Neural cell (in vitro differentiated cells): ENCODE data around the gene AKR1B1. TPM values are rescaled to one million over a fixed set of nuclear protein-coding genes. Genes with fewer than 3 reads are reported as not detected.

Experiments
- H2AFZ ChIP-seq: fragments of 200-600, 300-800 bp; sonication (generic), shearing (Covaris generic); 2 replicates; pipeline ENCODE4 v1.6.0; 2014; ENCODE audit warnings: low read depth, mild to moderate bottlenecking, antibody characterized with exemption, low read length, moderate library complexity
- H3F3A ChIP-seq: fragments of 200-600 bp; shearing (Covaris generic); 2 replicates; pipeline ENCODE4 v1.6.1; 2016; ENCODE audit warnings: mild to moderate bottlenecking, moderate library complexity, mixed read lengths, antibody characterized with exemption, low read length; ENCODE audit not compliant: insufficient read depth, poor library complexity, severe bottlenecking
- H3K27ac ChIP-seq: fragments of 200-600, 300-800 bp; sonication (generic), shearing (Covaris generic); 2 replicates; pipeline ENCODE4 v1.5.1; 2014; ENCODE audit warnings: mild to moderate bottlenecking, low read length, moderate library complexity
- H3K27me3 ChIP-seq: fragments of 300-800, 200-600 bp; sonication (generic), shearing (Covaris generic); 2 replicates; pipeline ENCODE4 v1.6.0; 2014; ENCODE audit warnings: mild to moderate bottlenecking, low read depth, low read length, moderate library complexity; ENCODE audit not compliant: insufficient read depth
- H3K36me3 ChIP-seq: fragments of 300-800, 200-600 bp; sonication (generic), shearing (Covaris generic); 2 replicates; pipeline ENCODE4 v1.5.1; 2014; ENCODE audit warnings: mild to moderate bottlenecking, antibody characterized with exemption, low read length, moderate library complexity; ENCODE audit not compliant: insufficient read depth
- H3K4me2 ChIP-seq: fragments of 300-800, 200-600 bp; sonication (generic), shearing (Covaris generic); 2 replicates; pipeline ENCODE4 v1.6.0; 2014; ENCODE audit warnings: mild to moderate bottlenecking, low read length
- H3K4me3 ChIP-seq: fragments of 300-800, 200-600 bp; sonication (generic), shearing (Covaris generic); 2 replicates; pipeline ENCODE4 v1.5.1; 2014; ENCODE audit warnings: mild to moderate bottlenecking, low read length, moderate library complexity
- H3K79me2 ChIP-seq: fragments of 200-600 bp; shearing (Covaris generic); replicated peaks from 2 replicates; pipeline ENCODE4 v1.6.0; 2014; ENCODE audit warnings: mild to moderate bottlenecking, low read length, moderate library complexity; ENCODE audit not compliant: insufficient read depth
- H3K9ac ChIP-seq: fragments of 300-800, 200-600 bp; sonication (generic), shearing (Covaris generic); 2 replicates; pipeline ENCODE4 v1.6.1; 2016; ENCODE audit warnings: mild to moderate bottlenecking, low read length, mixed read lengths
- H3K9me2 ChIP-seq: fragments of 200-600 bp; shearing (Covaris generic); 2 replicates; pipeline ENCODE4 v1.6.1; 2016; ENCODE audit warnings: mild to moderate bottlenecking, low read length, mixed read lengths; ENCODE audit not compliant: insufficient read depth
- H3K9me3 ChIP-seq: fragments of 200-600, 300-800 bp; sonication (generic), shearing (Covaris generic); 2 replicates; pipeline ENCODE4 v1.6.1; 2016; ENCODE audit warnings: mild to moderate bottlenecking, mixed run types, low read length, moderate library complexity, mixed read lengths
- H4K20me1 ChIP-seq: fragments of 200-600 bp; shearing (Covaris generic); 2 replicates; pipeline ENCODE4 v1.6.1; 2016; ENCODE audit warnings: mild to moderate bottlenecking, mixed run types; ENCODE audit not compliant: insufficient read depth
- EP300 ChIP-seq: fragments of 450-650 bp; conservative IDR thresholded peaks from 2 replicates; pipeline ENCODE4 v1.6.1; 2014; ENCODE audit warnings: antibody characterized with exemption, mild to moderate bottlenecking, moderate library complexity; ENCODE audit not compliant: poor library complexity, severe bottlenecking
- EZH2 ChIP-seq: fragments of 200-600, 300-800 bp; shearing (Covaris generic), sonication (generic); IDR thresholded peaks from 2 replicates; pipeline ENCODE4 v1.6.1; 2014; ENCODE audit warnings: antibody characterized with exemption, low read length, borderline replicate concordance, mild to moderate bottlenecking; ENCODE audit not compliant: insufficient read depth, poor library complexity, severe bottlenecking
- MXI1 ChIP-seq: fragments of 450-650 bp; conservative IDR thresholded peaks from 2 replicates; pipeline ENCODE4 v1.6.1; 2014; ENCODE audit warnings: antibody characterized with exemption, mild to moderate bottlenecking; ENCODE audit not compliant: poor library complexity, severe bottlenecking
- POLR2AphosphoS5 ChIP-seq: IDR thresholded peaks from 2 replicates; pipeline ENCODE4 v1.6.1; 2012
- RAD21 ChIP-seq: fragments of 450-650 bp; conservative IDR thresholded peaks from 2 replicates; pipeline ENCODE4 v1.6.1; 2014; ENCODE audit warnings: antibody characterized with exemption, mild to moderate bottlenecking, moderate library complexity
- REST ChIP-seq: IDR thresholded peaks from 2 replicates; pipeline ENCODE4 v1.6.1; 2012; ENCODE audit warnings: borderline replicate concordance
- SMC3 ChIP-seq: fragments of 450-650 bp; conservative IDR thresholded peaks from 2 replicates; pipeline ENCODE4 v1.6.1; 2014; ENCODE audit warnings: antibody characterized with exemption, mild to moderate bottlenecking, moderate library complexity; ENCODE audit not compliant: poor library complexity
- TAF1 ChIP-seq: IDR thresholded peaks from 2 replicates; pipeline ENCODE4 v1.6.1; 2012; ENCODE audit warnings: low read depth
- polyA plus RNA-seq: library from polyadenylated mRNA; depleted of rRNA; stranded (reverse); fragments of >200 nt; gene quantifications from 2 replicates; pipeline ENCODE4 v1.2.3, GENCODE V29; 2014
- TF ChIP-seq, protein P1 (sequence below): fragments of 450-650 bp; IDR thresholded peaks from 2 replicates; pipeline ENCODE4 v1.5.1; 2014; ENCODE audit warnings: antibody characterized with exemption, mild to moderate bottlenecking, moderate library complexity; ENCODE audit not compliant: poor library complexity, severe bottlenecking

The AKR1B1 gene
- polyA plus RNA-seq, 1 donor from 2014 or later: 202 TPM

GRCh38 chr7:134450294-134451000, 8.5 kb downstream of the AKR1B1 start:
- H2AFZ ChIP-seq: no peak overlapping the region
- no peaks in the 10 kb centered on the region for H3F3A ChIP-seq
- TF ChIP-seq TAF1 (no peak), EZH2 (no peak), EP300 (no peak), REST (no peak), SMC3 (no peak), POLR2AphosphoS5 (no peak), RAD21 (no peak), MXI1 (no peak)
- TF ChIP-seq, protein P1, sequence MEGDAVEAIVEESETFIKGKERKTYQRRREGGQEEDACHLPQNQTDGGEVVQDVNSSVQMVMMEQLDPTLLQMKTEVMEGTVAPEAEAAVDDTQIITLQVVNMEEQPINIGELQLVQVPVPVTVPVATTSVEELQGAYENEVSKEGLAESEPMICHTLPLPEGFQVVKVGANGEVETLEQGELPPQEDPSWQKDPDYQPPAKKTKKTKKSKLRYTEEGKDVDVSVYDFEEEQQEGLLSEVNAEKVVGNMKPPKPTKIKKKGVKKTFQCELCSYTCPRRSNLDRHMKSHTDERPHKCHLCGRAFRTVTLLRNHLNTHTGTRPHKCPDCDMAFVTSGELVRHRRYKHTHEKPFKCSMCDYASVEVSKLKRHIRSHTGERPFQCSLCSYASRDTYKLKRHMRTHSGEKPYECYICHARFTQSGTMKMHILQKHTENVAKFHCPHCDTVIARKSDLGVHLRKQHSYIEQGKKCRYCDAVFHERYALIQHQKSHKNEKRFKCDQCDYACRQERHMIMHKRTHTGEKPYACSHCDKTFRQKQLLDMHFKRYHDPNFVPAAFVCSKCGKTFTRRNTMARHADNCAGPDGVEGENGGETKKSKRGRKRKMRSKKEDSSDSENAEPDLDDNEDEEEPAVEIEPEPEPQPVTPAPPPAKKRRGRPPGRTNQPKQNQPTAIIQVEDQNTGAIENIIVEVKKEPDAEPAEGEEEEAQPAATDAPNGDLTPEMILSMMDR: no peak
- H3K9ac ChIP-seq: no peak overlapping the region
- no peaks in the 10 kb centered on the region for H4K20me1 ChIP-seq
- no peaks in the 10 kb centered on the region for H3K9me2 ChIP-seq
- H3K79me2 ChIP-seq: no peaks in the 10 kb centered on the region
- peaks cover 5% of the 10 kb centered on the region for H3K36me3 ChIP-seq
- no peak overlapping the region for H3K4me3 ChIP-seq
- H3K27ac ChIP-seq: no peak overlapping the region
- no peaks in the 10 kb centered on the region for H3K27me3 ChIP-seq
- H3K9me3 ChIP-seq: no peaks in the 10 kb centered on the region
- no peak overlapping the region for H3K4me2 ChIP-seq

DNA sequence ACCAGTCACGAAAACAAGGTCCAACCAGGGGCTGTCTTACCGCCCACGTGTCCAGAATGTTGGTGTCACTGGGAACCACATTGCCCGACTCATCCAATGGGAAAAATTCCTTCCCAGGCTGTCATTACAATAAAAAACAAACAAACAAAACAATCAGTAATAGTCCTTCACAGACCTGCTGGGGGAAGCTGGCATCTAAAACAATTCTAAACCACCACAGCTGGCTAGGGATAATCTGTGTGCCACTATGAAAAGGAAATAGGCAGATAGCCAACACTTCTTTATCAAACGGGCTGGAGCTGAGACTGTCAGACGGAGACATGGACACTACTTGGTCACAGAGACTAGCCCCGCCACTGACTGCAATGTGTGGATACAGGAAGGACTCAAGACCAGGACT, 9.2 kb downstream of the AKR1B1 start:
- Histone ChIP-seq H3K9me3 (no peaks in the 10 kb centered on the region), H3F3A (no peaks in the 10 kb centered on the region), H3K4me2 (no peak overlapping the region), H3K36me3 (peaks cover 5% of the 10 kb centered on the region), H2AFZ (no peak overlapping the region), H3K9ac (no peak overlapping the region), H3K27ac (no peak overlapping the region), H3K9me2 (no peaks in the 10 kb centered on the region), H3K79me2 (no peaks in the 10 kb centered on the region), H3K27me3 (no peaks in the 10 kb centered on the region), H4K20me1 (no peaks in the 10 kb centered on the region), H3K4me3 (no peak overlapping the region)
- no peak for TF ChIP-seq TAF1
- TF ChIP-seq MXI1: no peak
- TF ChIP-seq REST: no peak
- no peak for TF ChIP-seq RAD21
- no peak for TF ChIP-seq EZH2
- TF ChIP-seq EP300: no peak
- TF ChIP-seq, protein P1: no peak
- no peak for TF ChIP-seq SMC3
- no peak for TF ChIP-seq POLR2AphosphoS5
